Muscle of leg (tissue), 11 donors: ENCODE results near the gene MANBA. TPM values are rescaled to one million over a fixed set of nuclear protein-coding genes. Genes with fewer than 3 reads are reported as not detected.

ENCODE experiments used
- DNase-seq: peaks from one replicate; pipeline ENCODE4 v3.0.0; 2013
- H3K27ac ChIP-seq: one replicate; pipeline ENCODE4 v1.5.1; 2013; ENCODE audit warnings: mild to moderate bottlenecking, low read length, control low read depth
- H3K27me3 ChIP-seq: one replicate; pipeline ENCODE4 v1.6.1; 2013; ENCODE audit warnings: low read length; ENCODE audit not compliant: control insufficient read depth, insufficient read depth
- H3K36me3 ChIP-seq: one replicate; pipeline ENCODE4 v1.6.1; 2013; ENCODE audit warnings: low read length; ENCODE audit not compliant: control insufficient read depth, insufficient read depth
- H3K4me1 ChIP-seq: one replicate; pipeline ENCODE4 v1.6.1; 2013; ENCODE audit warnings: low read length; ENCODE audit not compliant: control insufficient read depth, insufficient read depth
- H3K4me3 ChIP-seq: one replicate; pipeline ENCODE4 v1.5.1; 2013; ENCODE audit warnings: low read length, control low read depth
- H3K9me3 ChIP-seq: replicated peaks from 2 replicates; pipeline ENCODE4 v1.6.1; 2013; ENCODE audit warnings: low read depth, low read length; ENCODE audit not compliant: control insufficient read depth
- WGBS: methylation state at CpG from one replicate; pipeline ENCODE4 v1.1.5; 2013; ENCODE audit warnings: missing lambda C conversion rate; ENCODE audit not compliant: insufficient coverage; 5-methylcytosine and 5-hydroxymethylcytosine counted together
- polyA plus RNA-seq, 8 donors: library from polyadenylated mRNA; unstranded; fragments of 120-200 nt; gene quantifications; one replicate each; pipeline versions ENCODE4 v1.2.1 to v1.2.3, GENCODE V29; 2013; ENCODE audit warnings: inconsistent platforms in 1 of 8, low replicate concordance in 1 of 8; ENCODE audit not compliant: insufficient read length in 8 of 8, insufficient read depth in 1 of 8
- total RNA-seq: library from RNA; stranded (reverse); fragments of 120-200 nt; gene quantifications from one replicate; pipeline ENCODE4 v1.2.4, GENCODE V29; 2013

The MANBA gene
- total and polyA plus RNA-seq, 9 donors = 7.7 to 25.8 (median 10.8) TPM

- WGBS = 94% methylated on average over 3 of the region's 4 CpGs
- Histone ChIP-seq H3K4me1 (no peaks in the 10 kb centered on the region), H3K9me3 (peaks cover 4% of the 10 kb centered on the region), H3K4me3 (no peak overlapping the region), H3K27me3 (no peaks in the 10 kb centered on the region), H3K27ac (no peak overlapping the region), H3K36me3 (peaks cover 22% of the 10 kb centered on the region)
- no peak for DNase-seq
Measured at GRCh38 chr4:102586002-102586643, 174.6 kb downstream of the MANBA start.

DNA sequence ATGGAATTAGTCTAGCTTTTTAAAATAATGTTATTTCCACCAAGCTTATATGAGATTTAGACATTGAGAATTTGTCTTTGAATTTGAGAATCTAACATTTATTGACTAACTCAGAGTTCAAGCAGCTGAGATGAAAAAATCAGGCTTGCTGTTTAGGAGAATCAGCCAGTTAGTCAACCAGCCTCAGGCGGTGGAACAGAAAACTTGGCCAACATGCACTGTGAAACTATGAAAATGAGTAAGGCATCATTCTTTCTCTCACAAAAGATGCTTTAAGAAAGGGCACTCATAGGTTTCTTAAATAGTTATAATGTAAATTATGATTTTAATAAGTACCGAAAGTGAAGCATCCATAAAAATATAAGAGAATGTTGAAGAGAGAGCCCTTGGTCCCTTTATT, 175.4 kb downstream of the MANBA start:
- Histone ChIP-seq H3K9me3 (no peaks in the 10 kb centered on the region), H3K27me3 (no peaks in the 10 kb centered on the region), H3K27ac (no peak overlapping the region), H3K36me3 (peaks cover 24% of the 10 kb centered on the region), H3K4me3 (no peak overlapping the region), H3K4me1 (no peaks in the 10 kb centered on the region)
- no CpG with 5 or more reads among the region's 2 CpGs for WGBS
- DNase-seq = no peak

DNA sequence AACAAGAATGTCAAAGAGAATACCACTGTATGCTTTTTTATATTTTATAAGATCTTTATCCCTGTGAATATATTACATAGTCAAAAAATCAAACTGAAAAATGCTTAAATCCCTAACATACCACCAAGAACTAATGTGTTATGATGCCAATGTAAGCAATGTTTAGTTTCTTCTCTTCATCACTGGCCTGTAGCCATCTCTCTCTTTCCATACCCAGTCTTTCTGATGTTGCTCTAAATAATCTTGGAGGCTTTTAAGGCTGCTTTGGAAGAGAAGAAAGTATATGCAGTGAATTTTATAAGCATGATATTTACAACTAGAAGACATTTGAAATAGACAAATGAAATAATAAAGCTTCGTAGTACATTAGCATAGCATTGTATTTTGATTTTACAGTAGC, 176.7 kb downstream of the MANBA start:
- DNase-seq = no peak
- Histone ChIP-seq H3K9me3 (no peaks in the 10 kb centered on the region), H3K27me3 (no peaks in the 10 kb centered on the region), H3K4me3 (no peak overlapping the region), H3K27ac (no peak overlapping the region), H3K4me1 (no peaks in the 10 kb centered on the region), H3K36me3 (peaks cover 22% of the 10 kb centered on the region)
- no CpG with 5 or more reads among the region's 1 CpG for WGBS

Other genes starting within 250 kb of the MANBA start
- gene UBE2D3, start 66.6 kb upstream of the MANBA start, total RNA-seq = 262 TPM
- gene UBE2D3, start 66.6 kb upstream of the MANBA start, polyA plus RNA-seq = 100 to 1,000 TPM; 216 to 281 (median 261) TPM
- gene CISD2, start 108.0 kb upstream of the MANBA start, total RNA-seq = 15.4 TPM
- 10 to 100 TPM; 22.8 to 29.6 (median 26.4) TPM for gene CISD2, start 108.0 kb upstream of the MANBA start, polyA plus RNA-seq